ENCODE data around the gene PPP3CA. TPM values are rescaled to one million over a fixed set of nuclear protein-coding genes. Genes with fewer than 3 reads are reported as not detected.

The PPP3CA gene
- total and polyA plus RNA-seq, 4 donors, result 13.5 to 72.0 (median 30.7) TPM

DNA sequence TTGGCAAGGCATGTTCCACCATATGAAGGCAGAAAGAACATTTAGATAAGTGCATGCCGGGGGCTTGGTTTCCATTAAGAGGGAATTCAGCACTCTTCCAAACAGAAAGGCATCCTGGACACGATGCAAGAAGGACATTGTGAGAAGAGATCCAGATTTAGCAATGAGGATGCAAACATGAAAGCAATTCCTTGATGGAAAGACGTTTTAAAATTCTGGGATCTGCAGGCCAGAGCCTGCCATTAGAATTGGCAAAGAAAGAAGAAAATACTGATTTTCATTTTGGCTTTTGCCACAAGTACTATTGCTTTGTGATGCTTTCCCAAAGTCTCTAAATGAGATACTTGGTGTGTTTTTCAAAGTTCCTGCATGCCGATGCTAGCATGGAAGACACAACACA is 367.6 kb downstream of the PPP3CA start:
- TF ChIP-seq, protein P1, sequence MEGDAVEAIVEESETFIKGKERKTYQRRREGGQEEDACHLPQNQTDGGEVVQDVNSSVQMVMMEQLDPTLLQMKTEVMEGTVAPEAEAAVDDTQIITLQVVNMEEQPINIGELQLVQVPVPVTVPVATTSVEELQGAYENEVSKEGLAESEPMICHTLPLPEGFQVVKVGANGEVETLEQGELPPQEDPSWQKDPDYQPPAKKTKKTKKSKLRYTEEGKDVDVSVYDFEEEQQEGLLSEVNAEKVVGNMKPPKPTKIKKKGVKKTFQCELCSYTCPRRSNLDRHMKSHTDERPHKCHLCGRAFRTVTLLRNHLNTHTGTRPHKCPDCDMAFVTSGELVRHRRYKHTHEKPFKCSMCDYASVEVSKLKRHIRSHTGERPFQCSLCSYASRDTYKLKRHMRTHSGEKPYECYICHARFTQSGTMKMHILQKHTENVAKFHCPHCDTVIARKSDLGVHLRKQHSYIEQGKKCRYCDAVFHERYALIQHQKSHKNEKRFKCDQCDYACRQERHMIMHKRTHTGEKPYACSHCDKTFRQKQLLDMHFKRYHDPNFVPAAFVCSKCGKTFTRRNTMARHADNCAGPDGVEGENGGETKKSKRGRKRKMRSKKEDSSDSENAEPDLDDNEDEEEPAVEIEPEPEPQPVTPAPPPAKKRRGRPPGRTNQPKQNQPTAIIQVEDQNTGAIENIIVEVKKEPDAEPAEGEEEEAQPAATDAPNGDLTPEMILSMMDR (IDR thresholded peaks at IDR 0.05; ENCODE audit: control extremely low read depth, extremely low read depth), result no peak
- Histone ChIP-seq H3K4me3 (no peak overlapping the region), H3K27ac (ENCODE audit: low read depth in 1 of 2, low read length in 1 of 2) (no peak overlapping the region), H3K27me3 (ENCODE audit: control insufficient read depth in 3 of 3, insufficient read depth in 3 of 3, low read length in 2 of 3) (no peaks in the 10 kb centered on the region), H3K9ac (ENCODE audit: insufficient read depth in 1 of 2, low read length in 2 of 2) (no peak overlapping the region), H3K9me3 (ENCODE audit: control insufficient read depth in 4 of 4, insufficient read depth in 3 of 4, low read length in 3 of 4) (no peaks in the 10 kb centered on the region), H3K4me1 (ENCODE audit: control insufficient read depth in 5 of 5, insufficient read depth in 5 of 5, low read length in 5 of 5) (no peaks in the 10 kb centered on the region), H3K36me3 (ENCODE audit: control insufficient read depth in 4 of 4, insufficient read depth in 4 of 4, low read length in 4 of 4) (no peaks in the 10 kb centered on the region)
- WGBS, 2 donors, result 80 to 86% methylated on average over 4 of the region's 4 CpGs
- no peak for ATAC-seq (ENCODE audit: insufficient read depth, low FRiP score)
- DNase-seq, result no peak

DNA sequence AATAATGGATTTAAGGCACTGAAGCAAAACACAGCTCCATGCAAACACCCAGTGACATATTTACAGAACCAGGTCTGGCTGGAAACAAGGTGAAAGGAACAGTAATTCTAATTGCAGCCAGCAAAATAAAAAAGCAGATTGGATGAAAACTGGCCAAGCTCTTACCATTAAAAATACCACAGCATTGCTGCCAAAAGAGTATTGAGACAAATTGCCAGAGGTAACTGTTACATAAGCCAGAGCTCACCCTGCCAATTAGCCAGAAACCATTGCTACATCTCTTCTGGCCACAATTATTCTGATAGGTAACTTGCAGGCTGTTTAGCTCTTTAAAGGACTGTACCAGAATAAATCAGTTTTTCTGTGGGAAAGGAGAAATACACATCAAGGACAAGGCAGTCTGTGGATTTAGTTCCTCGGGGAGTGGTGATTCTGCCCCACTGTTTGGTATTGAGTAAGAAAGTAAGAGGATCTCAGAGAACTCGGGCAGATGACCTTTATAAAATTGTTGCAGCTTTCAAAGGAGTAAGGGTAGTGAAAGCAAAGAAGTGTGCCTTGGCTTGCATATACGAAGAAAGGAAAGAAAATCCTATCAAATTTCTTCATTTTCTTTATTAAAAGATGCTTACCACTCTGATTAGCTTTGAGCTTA is 369.5 kb downstream of the PPP3CA start:
- Histone ChIP-seq H3K27me3 (ENCODE audit: control insufficient read depth in 3 of 3, insufficient read depth in 3 of 3, low read length in 2 of 3) (no peaks in the 10 kb centered on the region), H3K9ac (ENCODE audit: insufficient read depth in 1 of 2, low read length in 2 of 2) (no peak overlapping the region), H3K27ac (ENCODE audit: low read depth in 1 of 2, low read length in 1 of 2) (no peak overlapping the region), H3K4me1 (ENCODE audit: control insufficient read depth in 5 of 5, insufficient read depth in 5 of 5, low read length in 5 of 5) (no peaks in the 10 kb centered on the region), H3K36me3 (ENCODE audit: control insufficient read depth in 4 of 4, insufficient read depth in 4 of 4, low read length in 4 of 4) (no peaks in the 10 kb centered on the region), H3K4me3 (no peak overlapping the region), H3K9me3 (ENCODE audit: control insufficient read depth in 4 of 4, insufficient read depth in 3 of 4, low read length in 3 of 4) (no peaks in the 10 kb centered on the region)
- DNase-seq (no peak), ATAC-seq (ENCODE audit: insufficient read depth, low FRiP score) (no peak)
- WGBS, 2 donors, result 74 to 78% methylated on average over 3 of the region's 3 CpGs
- TF ChIP-seq, protein P1 (IDR thresholded peaks at IDR 0.05; ENCODE audit: control extremely low read depth, extremely low read depth), result no peak

DNA sequence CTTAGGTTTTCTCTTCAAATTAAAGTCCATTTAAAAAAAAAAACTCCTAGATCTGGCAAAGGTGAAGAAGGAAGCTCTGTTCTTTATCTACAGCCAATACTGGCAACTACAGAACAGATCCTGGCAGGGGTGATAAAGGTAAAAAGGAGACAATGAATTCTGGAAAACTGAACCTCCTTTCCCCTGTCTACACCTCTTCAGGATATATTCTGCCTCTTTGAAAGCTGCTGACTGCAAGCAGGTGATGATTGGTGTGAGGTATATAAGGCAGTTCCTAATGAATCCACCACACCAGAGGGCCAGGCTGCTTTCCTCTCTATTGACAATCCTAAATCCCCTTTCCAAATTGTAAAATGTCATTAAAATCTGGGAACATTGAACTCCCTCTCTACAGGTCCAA is 370.1 kb downstream of the PPP3CA start:
- Histone ChIP-seq H3K36me3 (ENCODE audit: control insufficient read depth in 4 of 4, insufficient read depth in 4 of 4, low read length in 4 of 4) (no peaks in the 10 kb centered on the region), H3K9me3 (ENCODE audit: control insufficient read depth in 4 of 4, insufficient read depth in 3 of 4, low read length in 3 of 4) (no peaks in the 10 kb centered on the region), H3K4me3 (no peak overlapping the region), H3K4me1 (ENCODE audit: control insufficient read depth in 5 of 5, insufficient read depth in 5 of 5, low read length in 5 of 5) (no peaks in the 10 kb centered on the region), H3K27ac (ENCODE audit: low read depth in 1 of 2, low read length in 1 of 2) (no peak overlapping the region), H3K27me3 (ENCODE audit: control insufficient read depth in 3 of 3, insufficient read depth in 3 of 3, low read length in 2 of 3) (no peaks in the 10 kb centered on the region), H3K9ac (ENCODE audit: insufficient read depth in 1 of 2, low read length in 2 of 2) (no peak overlapping the region)
- TF ChIP-seq, protein P1 (IDR thresholded peaks at IDR 0.05; ENCODE audit: control extremely low read depth, extremely low read depth), result no peak
- no peak for ATAC-seq (ENCODE audit: insufficient read depth, low FRiP score)
- no peak for DNase-seq

Small RNA genes lying within 50 kb of the gene (small RNA-seq; reads per million reads assigned to genes)
- gene MIR1255A (ENCODE audit: low replicate concordance) (0.17 reads per million), gene MIR8066 (ENCODE audit: low replicate concordance) (not detected)
